B cell (primary cell): ENCODE measurements around the gene PHLPP1. TPM values are rescaled to one million over a fixed set of nuclear protein-coding genes. Genes with fewer than 3 reads are reported as not detected.

Experiments used
- ATAC-seq: fragments of 200-7000 bp; cut with Tn5 transposase; one replicate; pipeline ENCODE4 v1.10.0; 2021; ENCODE audit warnings: low read depth, mild to moderate bottlenecking, moderate number of reproducible peaks, moderate library complexity
- CTCF ChIA-PET: fragments of 350-600 bp; sonication (Branson Sonifier 250); formaldehyde crosslinking; loops from one replicate; lab custom pipeline; 2021; ENCODE audit warnings: antibody characterized with exemption, inconsistent platforms; lab: Charles Lee
- POLR2A ChIA-PET: fragments of 350-600 bp; sonication (Branson Sonifier 250); formaldehyde crosslinking; loops from one replicate; lab custom pipeline; 2021; ENCODE audit warnings: antibody characterized with exemption; lab: Charles Lee
- DNase-seq: peaks from one replicate; pipeline ENCODE4 v3.0.0; 2013
- H2AFZ ChIP-seq: 2 replicates; pipeline ENCODE4 v1.6.1; 2012; ENCODE audit warnings: mild to moderate bottlenecking, low read depth, low read length; ENCODE audit not compliant: insufficient read depth, poor library complexity, severe bottlenecking
- H3K27ac ChIP-seq, 2 donors: 1 replicate in 1 of 2; 2 replicates in 1 of 2; pipeline ENCODE4 v1.5.1; 2012 to 2013; ENCODE audit warnings: low read length in 2 of 2, mild to moderate bottlenecking in 2 of 2, moderate library complexity in 1 of 2
- H3K27me3 ChIP-seq, 4 experiments: fragments of 200-600 bp in 1 of 4; sonication (generic) in 1 of 4; replicated peaks in 1 of 4; 1 replicate in 2 of 4; 2 replicates in 2 of 4; pipeline versions ENCODE4 v1.6.1 to v1.7.0; 2013 to 2016; ENCODE audit warnings: low read length in 3 of 4, mild to moderate bottlenecking in 2 of 4, mixed read lengths in 1 of 4, moderate library complexity in 1 of 4; ENCODE audit not compliant: insufficient read depth in 4 of 4, control insufficient read depth in 3 of 4; ENCODE audit errors: control extremely low read depth in 1 of 4
- H3K36me3 ChIP-seq, 2 experiments: replicated peaks in 1 of 2; 1 replicate in 1 of 2; 2 replicates in 1 of 2; pipeline versions ENCODE4 v1.6.1 to v1.7.1; 2013; ENCODE audit warnings: low read length in 1 of 2; ENCODE audit not compliant: insufficient read depth in 2 of 2, control insufficient read depth in 1 of 2; ENCODE audit errors: control extremely low read depth in 1 of 2, extremely low read depth in 1 of 2
- H3K4me1 ChIP-seq, 2 donors: fragments of 200-600 bp in 1 of 2; sonication (generic) in 1 of 2; 1 replicate in 1 of 2; 2 replicates in 1 of 2; pipeline versions ENCODE4 v1.5.1 to v1.6.1; 2013 to 2017; ENCODE audit warnings: low read length in 2 of 2; ENCODE audit not compliant: control insufficient read depth in 2 of 2, insufficient read depth in 2 of 2
- H3K4me2 ChIP-seq: replicated peaks from 2 replicates; pipeline ENCODE3; 2012; ENCODE audit warnings: mild to moderate bottlenecking, low read depth, low read length; ENCODE audit not compliant: poor library complexity, severe bottlenecking
- H3K4me3 ChIP-seq, 5 experiments: fragments of 200-600 bp in 1 of 5; sonication (generic) in 1 of 5; 1 replicate in 3 of 5; 2 replicates in 2 of 5; pipeline versions ENCODE4 v1.5.1 to v1.7.0; 2011 to 2016; ENCODE audit warnings: low read length in 4 of 5, mild to moderate bottlenecking in 4 of 5, low read depth in 2 of 5, control low read depth in 1 of 5, moderate library complexity in 1 of 5; ENCODE audit not compliant: insufficient read depth in 1 of 5; ENCODE audit errors: control extremely low read depth in 1 of 5, extremely low read depth in 1 of 5
- H3K79me2 ChIP-seq: fragments of 200-600 bp; sonication (generic); one replicate; pipeline ENCODE4 v1.6.0; 2016; ENCODE audit warnings: low read length; ENCODE audit not compliant: control insufficient read depth, insufficient read depth
- H3K9ac ChIP-seq: fragments of 200-600 bp; sonication (generic); 2 replicates; pipeline ENCODE4 v1.6.1; 2017; ENCODE audit warnings: mild to moderate bottlenecking, low read length, moderate library complexity
- H3K9me3 ChIP-seq, 3 donors: one replicate each; pipeline versions ENCODE4 v1.6.1 to v1.7.1; 2013; ENCODE audit warnings: low read length in 2 of 3; ENCODE audit not compliant: control insufficient read depth in 2 of 3, insufficient read depth in 1 of 3; ENCODE audit errors: control extremely low read depth in 1 of 3
- H4K20me1 ChIP-seq: 2 replicates; pipeline ENCODE4 v1.6.0; 2012; ENCODE audit warnings: mild to moderate bottlenecking, low read length; ENCODE audit not compliant: insufficient read depth, control insufficient read depth, poor library complexity, severe bottlenecking
- H3K27ac Mint-ChIP-seq: one replicate; pipeline ENCODE4 v1.8.0; 2021; ENCODE audit warnings: mixed read lengths
- H3K27me3 Mint-ChIP-seq: one replicate; pipeline ENCODE4 v1.8.0; 2021; ENCODE audit warnings: mixed read lengths
- H3K4me1 Mint-ChIP-seq: one replicate; pipeline ENCODE4 v1.8.0; 2021; ENCODE audit warnings: mixed read lengths
- H3K4me3 Mint-ChIP-seq: one replicate; pipeline ENCODE4 v1.8.0; 2021; ENCODE audit warnings: mixed read lengths
- H3K9me3 Mint-ChIP-seq: one replicate; pipeline ENCODE4 v1.8.0; 2022; ENCODE audit warnings: mixed read lengths; ENCODE audit not compliant: insufficient read depth
- CTCF ChIP-seq: fragments of 200-600 bp; IDR thresholded peaks from one replicate; pipeline ENCODE4 v1.8.0; 2022; ENCODE audit warnings: antibody characterized with exemption, mild to moderate bottlenecking
- EZH2 ChIP-seq: IDR thresholded peaks from 2 replicates; pipeline ENCODE4 v1.6.1; 2012; ENCODE audit warnings: borderline replicate concordance, low read depth, mild to moderate bottlenecking, moderate library complexity, low read length; ENCODE audit not compliant: insufficient read depth, poor library complexity, severe bottlenecking
- WGBS: methylation state at CpG from one replicate; pipeline ENCODE4 v1.1.5; 2013; ENCODE audit warnings: missing lambda C conversion rate; ENCODE audit not compliant: insufficient coverage; 5-methylcytosine and 5-hydroxymethylcytosine counted together
- intact Hi-C: fragments of 100-400 bp; cut with micrococcal nuclease; formaldehyde crosslinking; loops from one replicate; pipeline ENCODE4 v1.10.0; 2022
- polyA plus RNA-seq: library from polyadenylated mRNA; depleted of rRNA; stranded (reverse); fragments of >200 nt; gene quantifications from 2 replicates; pipeline ENCODE4 v1.2.3, GENCODE V29; 2012
- total RNA-seq, 2 donors: library from RNA; stranded (reverse); fragments of 120-200 nt in 1 of 2; gene quantifications; 1 replicate in 1 of 2; 2 replicates in 1 of 2; pipeline versions ENCODE4 v1.2.3 to v1.2.4, GENCODE V29; 2013 to 2022

Gene PHLPP1
- total and polyA plus RNA-seq, 2 donors (not counting 1 experiment from before 2014, with no cell fraction given) = 3.0 to 20.7 TPM

- Mint-ChIP-seq H3K27ac (no peak overlapping the region), H3K9me3 (no peaks in the 10 kb centered on the region), H3K4me3 (no peak overlapping the region), H3K4me1 (peaks cover 21% of the 10 kb centered on the region), H3K27me3 (no peaks in the 10 kb centered on the region)
- Histone ChIP-seq H2AFZ (no peak overlapping the region), H3K79me2 (peaks cover 19% of the 10 kb centered on the region), H3K9ac (no peak overlapping the region), H3K4me2 (no peak overlapping the region), H3K4me3 (no peak overlapping the region), H3K27ac (no peak overlapping the region), H3K36me3 (no peaks in the 10 kb centered on the region), H3K4me1 (no peaks in the 10 kb centered on the region), H3K9me3 (no peaks in the 10 kb centered on the region), H3K27me3 (no peaks in the 10 kb centered on the region), H4K20me1 (no peaks in the 10 kb centered on the region)
- intact Hi-C loops = no loop called here
- DNase-seq = no peak
- ATAC-seq = no peak
- WGBS = 100% methylated on average over 1 of the region's 2 CpGs
- TF ChIP-seq EZH2 (no peak), CTCF (no peak)
- ChIA-PET POLR2A (no interaction called here), CTCF (no interaction called here)
Observed at GRCh38 chr18:62772860-62773584, 57.7 kb downstream of the PHLPP1 start.

GRCh38 chr18:62773691-62774090 is 58.4 kb downstream of the PHLPP1 start:
- DNase-seq (no peak), ATAC-seq (no peak)
- Histone ChIP-seq H3K27ac (no peak overlapping the region), H3K4me3 (no peak overlapping the region), H3K4me1 (no peaks in the 10 kb centered on the region), H3K4me2 (no peak overlapping the region), H3K27me3 (no peaks in the 10 kb centered on the region), H2AFZ (no peak overlapping the region), H4K20me1 (no peaks in the 10 kb centered on the region), H3K9me3 (no peaks in the 10 kb centered on the region), H3K9ac (no peak overlapping the region), H3K79me2 (peaks cover 19% of the 10 kb centered on the region), H3K36me3 (no peaks in the 10 kb centered on the region)
- Mint-ChIP-seq H3K4me1 (peaks cover 16% of the 10 kb centered on the region), H3K4me3 (no peak overlapping the region), H3K27ac (no peak overlapping the region), H3K9me3 (no peaks in the 10 kb centered on the region), H3K27me3 (no peaks in the 10 kb centered on the region)
- ChIA-PET POLR2A (interaction anchor here (0.5 kb wide), 1 partner anchor 166 kb away, joined by 4 read pairs; no protein-coding TSS in a partner anchor), CTCF (no interaction called here)
- WGBS = 100% methylated on average over 1 of the region's 3 CpGs
- intact Hi-C loops = no loop called here
- TF ChIP-seq CTCF = no peak
- TF ChIP-seq EZH2 = no peak
